ENCODE data around the gene METAP2. TPM values are rescaled to one million over a fixed set of nuclear protein-coding genes. Genes with fewer than 3 reads are reported as not detected.
A peak's percentile ranks its signal among the peaks of the same experiment; 100 is the strongest.

Gene METAP2
- 100 to 1,000 TPM; 129 to 133 TPM for total RNA-seq

GRCh38 chr12:95473884-95474659 is at the start of gene METAP2:
METAP2 (plus strand) TSS chr12:95474152; CDS start chr12:95474180, 28 bp downstream.
- Mint-ChIP-seq H3K27ac (peak within 1 kb of the TSS; percentile 99), H3K4me1 (ENCODE audit: low read depth) (peaks cover 41% of the 10 kb centered on the region), H3K27me3 (no peaks in the 10 kb centered on the region), H3K9me3 (no peaks in the 10 kb centered on the region), H3K4me3 (peak within 1 kb of the TSS; percentile 88), H3K36me3 (ENCODE audit: low read depth) (peaks cover 41% of the 10 kb centered on the region)
- CTCF ChIA-PET = interaction anchor here (0.6 to 1.0 kb wide), 2 partner anchors 61 to 636 kb away, joined by 3 read pairs; no protein-coding TSS in a partner anchor
- POLR2A ChIA-PET = interaction anchor here (0.6 to 2.5 kb wide), 30 partner anchors 8 to 470 kb away, joined by 3 to 12 read pairs (median 4); partner anchors contain the start of genes FGD6, NDUFA12, NR2C1 and VEZT
- TF ChIP-seq, protein P1, sequence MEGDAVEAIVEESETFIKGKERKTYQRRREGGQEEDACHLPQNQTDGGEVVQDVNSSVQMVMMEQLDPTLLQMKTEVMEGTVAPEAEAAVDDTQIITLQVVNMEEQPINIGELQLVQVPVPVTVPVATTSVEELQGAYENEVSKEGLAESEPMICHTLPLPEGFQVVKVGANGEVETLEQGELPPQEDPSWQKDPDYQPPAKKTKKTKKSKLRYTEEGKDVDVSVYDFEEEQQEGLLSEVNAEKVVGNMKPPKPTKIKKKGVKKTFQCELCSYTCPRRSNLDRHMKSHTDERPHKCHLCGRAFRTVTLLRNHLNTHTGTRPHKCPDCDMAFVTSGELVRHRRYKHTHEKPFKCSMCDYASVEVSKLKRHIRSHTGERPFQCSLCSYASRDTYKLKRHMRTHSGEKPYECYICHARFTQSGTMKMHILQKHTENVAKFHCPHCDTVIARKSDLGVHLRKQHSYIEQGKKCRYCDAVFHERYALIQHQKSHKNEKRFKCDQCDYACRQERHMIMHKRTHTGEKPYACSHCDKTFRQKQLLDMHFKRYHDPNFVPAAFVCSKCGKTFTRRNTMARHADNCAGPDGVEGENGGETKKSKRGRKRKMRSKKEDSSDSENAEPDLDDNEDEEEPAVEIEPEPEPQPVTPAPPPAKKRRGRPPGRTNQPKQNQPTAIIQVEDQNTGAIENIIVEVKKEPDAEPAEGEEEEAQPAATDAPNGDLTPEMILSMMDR (IDR thresholded peaks at IDR 0.05) = no peak
- ATAC-seq (peak; percentile 97), DNase-seq (peak; percentile 97)
- intact Hi-C loops (cut with micrococcal nuclease) = loop anchor here (5.0 kb wide), 1 partner anchor 257 kb away; the partner anchor contains the start of genes FGD6 and VEZT

- ATAC-seq (no peak), DNase-seq (no peak)
- TF ChIP-seq, protein P1 (IDR thresholded peaks at IDR 0.05) = no peak
- Mint-ChIP-seq H3K9me3 (peaks cover 1% of the 10 kb centered on the region), H3K27me3 (no peaks in the 10 kb centered on the region), H3K27ac (no peak overlapping the region), H3K36me3 (ENCODE audit: low read depth) (no peaks in the 10 kb centered on the region), H3K4me3 (no peak overlapping the region), H3K4me1 (ENCODE audit: low read depth) (peaks cover 9% of the 10 kb centered on the region)
- POLR2A ChIA-PET = no interaction called here
- CTCF ChIA-PET = interaction anchor here (1.2 kb wide), 1 partner anchor 110 kb away, joined by 3 read pairs; no protein-coding TSS in a partner anchor
- intact Hi-C loops (cut with micrococcal nuclease) = no loop called here
Measured at GRCh38 chr12:95424271-95424994, 49.5 kb upstream of the METAP2 start.

GRCh38 chr12:95429172-95429510 is 44.8 kb upstream of the METAP2 start:
- POLR2A ChIA-PET = interaction anchor here (1.4 kb wide), 1 partner anchor 43 kb away, joined by 5 read pairs; no protein-coding TSS in a partner anchor
- CTCF ChIA-PET = interaction anchor here (1.1 kb wide), 1 partner anchor 442 kb away, joined by 3 read pairs; no protein-coding TSS in a partner anchor
- TF ChIP-seq, protein P1 (IDR thresholded peaks at IDR 0.05) = no peak
- peaks cover 1% of the 10 kb centered on the region for H3K27me3 Mint-ChIP-seq
- DNase-seq (no peak), ATAC-seq (no peak)
- peaks cover 1% of the 10 kb centered on the region for H3K9me3 Mint-ChIP-seq
- H3K27ac Mint-ChIP-seq = peak overlapping the region; percentile 11
- H3K4me3 Mint-ChIP-seq = no peak overlapping the region
- no peaks in the 10 kb centered on the region for H3K36me3 Mint-ChIP-seq (ENCODE audit: low read depth)
- intact Hi-C loops (cut with micrococcal nuclease) = no loop called here
- peaks cover 9% of the 10 kb centered on the region for H3K4me1 Mint-ChIP-seq (ENCODE audit: low read depth)

GRCh38 chr12:95431120-95431519 is 42.8 kb upstream of the METAP2 start:
- TF ChIP-seq, protein P1 (IDR thresholded peaks at IDR 0.05) = no peak
- DNase-seq (no peak), ATAC-seq (no peak)
- H3K4me1 Mint-ChIP-seq (ENCODE audit: low read depth) = peaks cover 9% of the 10 kb centered on the region
- H3K4me3 Mint-ChIP-seq = no peak overlapping the region
- intact Hi-C loops (cut with micrococcal nuclease) = no loop called here
- H3K27me3 Mint-ChIP-seq = peaks cover 1% of the 10 kb centered on the region
- H3K36me3 Mint-ChIP-seq (ENCODE audit: low read depth) = no peaks in the 10 kb centered on the region
- CTCF ChIA-PET = no interaction called here
- POLR2A ChIA-PET = interaction anchor here (1.0 kb wide), 1 partner anchor 43 kb away, joined by 3 read pairs; the partner anchor contains the start of gene METAP2
- H3K9me3 Mint-ChIP-seq = peaks cover 1% of the 10 kb centered on the region
- no peak overlapping the region for H3K27ac Mint-ChIP-seq
